K562 (cell line): Measurements from ENCODE around the gene TBCEL. TPM values are rescaled to one million over a fixed set of nuclear protein-coding genes. Genes with fewer than 3 reads are reported as not detected.
A peak's percentile ranks its signal among the peaks of the same experiment; 100 is the strongest.

Experiments
- CBFA2T3 ChIP-seq: fragments of 450-650 bp; IDR thresholded peaks from 2 replicates; pipeline ENCODE4 v1.6.1; 2017
- CBX5 ChIP-seq: IDR thresholded peaks from 2 replicates; pipeline ENCODE4 v1.6.1; 2014; ENCODE audit warnings: low read depth, borderline replicate concordance
- DDX20 ChIP-seq: fragments of 450-650 bp; IDR thresholded peaks from 2 replicates; pipeline ENCODE4 v1.6.1; 2016; ENCODE audit warnings: missing genetic modification characterization, low read depth, mild to moderate bottlenecking, missing compliant biosample characterization, moderate library complexity
- EZH2 ChIP-seq: IDR thresholded peaks from 2 replicates; pipeline ENCODE4 v1.6.1; 2012; ENCODE audit warnings: low read depth, mild to moderate bottlenecking, inconsistent platforms, low read length, borderline replicate concordance
- HNRNPL ChIP-seq: fragments of 200-400 bp; formaldehyde crosslinking; IDR thresholded peaks from 2 replicates; pipeline ENCODE4 v1.6.1; 2017; ENCODE audit warnings: low read depth, mild to moderate bottlenecking, low read length
- SAFB ChIP-seq: fragments of 200-400 bp; formaldehyde crosslinking; IDR thresholded peaks from 2 replicates; pipeline ENCODE4 v1.6.1; 2017; ENCODE audit warnings: low read depth, low read length, borderline replicate concordance
- ZNF23 ChIP-seq: fragments of 250-450 bp; sonication (Bioruptor Pico); IDR thresholded peaks from 2 replicates; pipeline ENCODE4 v1.4.0; 2020; ENCODE audit warnings: mild to moderate bottlenecking
- ZNF57 ChIP-seq: fragments of 450-650 bp; formaldehyde crosslinking; IDR thresholded peaks from 2 replicates; pipeline ENCODE4 v1.4.0; 2020; ENCODE audit warnings: mild to moderate bottlenecking, moderate library complexity
- ZNF586 ChIP-seq: fragments of 450-650 bp; formaldehyde crosslinking; conservative IDR thresholded peaks from 2 replicates; pipeline ENCODE4 v1.4.0; 2020; ENCODE audit warnings: mild to moderate bottlenecking, moderate library complexity
- ZNF695 ChIP-seq: fragments of 450-650 bp; formaldehyde crosslinking; IDR thresholded peaks from 2 replicates; pipeline ENCODE4 v1.4.0; 2020; ENCODE audit warnings: mild to moderate bottlenecking, moderate library complexity
- ZNF717 ChIP-seq: fragments of 250-450 bp; sonication (Bioruptor Pico); IDR thresholded peaks from 2 replicates; pipeline ENCODE4 v1.5.0; 2021
- polyA plus RNA-seq, 8 experiments: library from polyadenylated mRNA; depleted of rRNA in 4 of 8; stranded (reverse) in 5 of 8; unstranded in 3 of 8; fragments of >200 nt; fragmentation: Nextera tagmentation in 2 of 8; fragmentation: Illumina TruSeq in 1 of 8; extraction: Ambion mirVana in 2 of 8; extraction: Trizol in 1 of 8; gene quantifications; 2 replicates each; pipeline versions ENCODE4 v1.2.1 to v1.2.3, GENCODE V29; 2011 to 2014; ENCODE audit warnings: inconsistent platforms in 1 of 8, missing spikeins in 1 of 8
- total RNA-seq, 7 experiments: library from RNA; depleted of rRNA in 6 of 7; stranded (reverse); fragments of >200 nt in 6 of 7; fragmentation: Illumina TruSeq in 2 of 7; extraction: Trizol in 2 of 7; gene quantifications; 2 replicates each; pipeline versions ENCODE4 v1.2.1 to v1.2.3, GENCODE V29; 2011 to 2021; ENCODE audit warnings: low replicate concordance in 1 of 7
- TF ChIP-seq, protein P1 (sequence below), 2 experiments: fragments of 450-650 bp; IDR thresholded peaks; 2 replicates each; pipeline ENCODE4 v1.6.1; 2018; ENCODE audit warnings: mild to moderate bottlenecking in 2 of 2, low read depth in 1 of 2; ENCODE audit not compliant: partially characterized antibody in 2 of 2
- TF ChIP-seq, protein P2 (sequence below): sonication (generic); formaldehyde crosslinking; IDR thresholded peaks from 2 replicates; pipeline ENCODE4 v1.8.0; 2022; ENCODE audit warnings: mild to moderate bottlenecking, missing genetic modification reagents
- TF ChIP-seq, protein P3 (sequence below): fragments of 450-650 bp; IDR thresholded peaks from 2 replicates; pipeline ENCODE4 v1.7.1; 2018; ENCODE audit warnings: mild to moderate bottlenecking, low read depth; ENCODE audit not compliant: partially characterized antibody

Gene TBCEL
- total and polyA plus RNA-seq, 9 of the 15 experiments (the other 6 are each of a cell fraction or from before 2014, with no cell fraction given): 0.39 to 2.3 (median 1.4) TPM

- no peak for TF ChIP-seq SAFB
- TF ChIP-seq CBX5: no peak
- no peak for TF ChIP-seq ZNF717 (CRISPR knock-in tag)
- TF ChIP-seq, protein P1, sequence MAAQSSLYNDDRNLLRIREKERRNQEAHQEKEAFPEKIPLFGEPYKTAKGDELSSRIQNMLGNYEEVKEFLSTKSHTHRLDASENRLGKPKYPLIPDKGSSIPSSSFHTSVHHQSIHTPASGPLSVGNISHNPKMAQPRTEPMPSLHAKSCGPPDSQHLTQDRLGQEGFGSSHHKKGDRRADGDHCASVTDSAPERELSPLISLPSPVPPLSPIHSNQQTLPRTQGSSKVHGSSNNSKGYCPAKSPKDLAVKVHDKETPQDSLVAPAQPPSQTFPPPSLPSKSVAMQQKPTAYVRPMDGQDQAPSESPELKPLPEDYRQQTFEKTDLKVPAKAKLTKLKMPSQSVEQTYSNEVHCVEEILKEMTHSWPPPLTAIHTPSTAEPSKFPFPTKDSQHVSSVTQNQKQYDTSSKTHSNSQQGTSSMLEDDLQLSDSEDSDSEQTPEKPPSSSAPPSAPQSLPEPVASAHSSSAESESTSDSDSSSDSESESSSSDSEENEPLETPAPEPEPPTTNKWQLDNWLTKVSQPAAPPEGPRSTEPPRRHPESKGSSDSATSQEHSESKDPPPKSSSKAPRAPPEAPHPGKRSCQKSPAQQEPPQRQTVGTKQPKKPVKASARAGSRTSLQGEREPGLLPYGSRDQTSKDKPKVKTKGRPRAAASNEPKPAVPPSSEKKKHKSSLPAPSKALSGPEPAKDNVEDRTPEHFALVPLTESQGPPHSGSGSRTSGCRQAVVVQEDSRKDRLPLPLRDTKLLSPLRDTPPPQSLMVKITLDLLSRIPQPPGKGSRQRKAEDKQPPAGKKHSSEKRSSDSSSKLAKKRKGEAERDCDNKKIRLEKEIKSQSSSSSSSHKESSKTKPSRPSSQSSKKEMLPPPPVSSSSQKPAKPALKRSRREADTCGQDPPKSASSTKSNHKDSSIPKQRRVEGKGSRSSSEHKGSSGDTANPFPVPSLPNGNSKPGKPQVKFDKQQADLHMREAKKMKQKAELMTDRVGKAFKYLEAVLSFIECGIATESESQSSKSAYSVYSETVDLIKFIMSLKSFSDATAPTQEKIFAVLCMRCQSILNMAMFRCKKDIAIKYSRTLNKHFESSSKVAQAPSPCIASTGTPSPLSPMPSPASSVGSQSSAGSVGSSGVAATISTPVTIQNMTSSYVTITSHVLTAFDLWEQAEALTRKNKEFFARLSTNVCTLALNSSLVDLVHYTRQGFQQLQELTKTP (IDR thresholded peaks at IDR 0.05; ENCODE audit: low read depth in 1 of 2, partially characterized antibody in 2 of 2): no peak
- TF ChIP-seq EZH2: no peak
- TF ChIP-seq ZNF695: no peak
- TF ChIP-seq ZNF23: no peak
- no peak for TF ChIP-seq DDX20
- TF ChIP-seq, protein P2, sequence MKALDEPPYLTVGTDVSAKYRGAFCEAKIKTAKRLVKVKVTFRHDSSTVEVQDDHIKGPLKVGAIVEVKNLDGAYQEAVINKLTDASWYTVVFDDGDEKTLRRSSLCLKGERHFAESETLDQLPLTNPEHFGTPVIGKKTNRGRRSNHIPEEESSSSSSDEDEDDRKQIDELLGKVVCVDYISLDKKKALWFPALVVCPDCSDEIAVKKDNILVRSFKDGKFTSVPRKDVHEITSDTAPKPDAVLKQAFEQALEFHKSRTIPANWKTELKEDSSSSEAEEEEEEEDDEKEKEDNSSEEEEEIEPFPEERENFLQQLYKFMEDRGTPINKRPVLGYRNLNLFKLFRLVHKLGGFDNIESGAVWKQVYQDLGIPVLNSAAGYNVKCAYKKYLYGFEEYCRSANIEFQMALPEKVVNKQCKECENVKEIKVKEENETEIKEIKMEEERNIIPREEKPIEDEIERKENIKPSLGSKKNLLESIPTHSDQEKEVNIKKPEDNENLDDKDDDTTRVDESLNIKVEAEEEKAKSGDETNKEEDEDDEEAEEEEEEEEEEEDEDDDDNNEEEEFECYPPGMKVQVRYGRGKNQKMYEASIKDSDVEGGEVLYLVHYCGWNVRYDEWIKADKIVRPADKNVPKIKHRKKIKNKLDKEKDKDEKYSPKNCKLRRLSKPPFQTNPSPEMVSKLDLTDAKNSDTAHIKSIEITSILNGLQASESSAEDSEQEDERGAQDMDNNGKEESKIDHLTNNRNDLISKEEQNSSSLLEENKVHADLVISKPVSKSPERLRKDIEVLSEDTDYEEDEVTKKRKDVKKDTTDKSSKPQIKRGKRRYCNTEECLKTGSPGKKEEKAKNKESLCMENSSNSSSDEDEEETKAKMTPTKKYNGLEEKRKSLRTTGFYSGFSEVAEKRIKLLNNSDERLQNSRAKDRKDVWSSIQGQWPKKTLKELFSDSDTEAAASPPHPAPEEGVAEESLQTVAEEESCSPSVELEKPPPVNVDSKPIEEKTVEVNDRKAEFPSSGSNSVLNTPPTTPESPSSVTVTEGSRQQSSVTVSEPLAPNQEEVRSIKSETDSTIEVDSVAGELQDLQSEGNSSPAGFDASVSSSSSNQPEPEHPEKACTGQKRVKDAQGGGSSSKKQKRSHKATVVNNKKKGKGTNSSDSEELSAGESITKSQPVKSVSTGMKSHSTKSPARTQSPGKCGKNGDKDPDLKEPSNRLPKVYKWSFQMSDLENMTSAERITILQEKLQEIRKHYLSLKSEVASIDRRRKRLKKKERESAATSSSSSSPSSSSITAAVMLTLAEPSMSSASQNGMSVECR (CRISPR knock-in tag): no peak
- TF ChIP-seq, protein P3, sequence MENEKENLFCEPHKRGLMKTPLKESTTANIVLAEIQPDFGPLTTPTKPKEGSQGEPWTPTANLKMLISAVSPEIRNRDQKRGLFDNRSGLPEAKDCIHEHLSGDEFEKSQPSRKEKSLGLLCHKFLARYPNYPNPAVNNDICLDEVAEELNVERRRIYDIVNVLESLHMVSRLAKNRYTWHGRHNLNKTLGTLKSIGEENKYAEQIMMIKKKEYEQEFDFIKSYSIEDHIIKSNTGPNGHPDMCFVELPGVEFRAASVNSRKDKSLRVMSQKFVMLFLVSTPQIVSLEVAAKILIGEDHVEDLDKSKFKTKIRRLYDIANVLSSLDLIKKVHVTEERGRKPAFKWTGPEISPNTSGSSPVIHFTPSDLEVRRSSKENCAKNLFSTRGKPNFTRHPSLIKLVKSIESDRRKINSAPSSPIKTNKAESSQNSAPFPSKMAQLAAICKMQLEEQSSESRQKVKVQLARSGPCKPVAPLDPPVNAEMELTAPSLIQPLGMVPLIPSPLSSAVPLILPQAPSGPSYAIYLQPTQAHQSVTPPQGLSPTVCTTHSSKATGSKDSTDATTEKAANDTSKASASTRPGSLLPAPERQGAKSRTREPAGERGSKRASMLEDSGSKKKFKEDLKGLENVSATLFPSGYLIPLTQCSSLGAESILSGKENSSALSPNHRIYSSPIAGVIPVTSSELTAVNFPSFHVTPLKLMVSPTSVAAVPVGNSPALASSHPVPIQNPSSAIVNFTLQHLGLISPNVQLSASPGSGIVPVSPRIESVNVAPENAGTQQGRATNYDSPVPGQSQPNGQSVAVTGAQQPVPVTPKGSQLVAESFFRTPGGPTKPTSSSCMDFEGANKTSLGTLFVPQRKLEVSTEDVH: peak; percentile 38
- TF ChIP-seq CBFA2T3: no peak
- TF ChIP-seq ZNF57: no peak
- TF ChIP-seq ZNF586: no peak
- TF ChIP-seq HNRNPL: no peak
Observed at GRCh38 chr11:121023848-121024751, at the start of gene TBCEL (continued).
